OCI-LY7 (cell line): Measurements from ENCODE around the gene CAPRIN1. TPM values are rescaled to one million over a fixed set of nuclear protein-coding genes. Genes with fewer than 3 reads are reported as not detected.

ENCODE experiments used
- BruUV-seq: library from RNA; stranded (reverse); fragments of 400-500 nt; replicated peaks from 2 replicates; lab custom pipeline; 2021; lab: Mats Ljungman, UMichigan
- CTCF ChIA-PET: fragments of 300-600 bp; sonication (Branson Sonifier 250); formaldehyde crosslinking; loops from one replicate; lab custom pipeline; 2022; ENCODE audit warnings: antibody characterized with exemption; ENCODE audit not compliant: unreplicated experiment; lab: Charles Lee
- POLR2A ChIA-PET: fragments of 300-600 bp; sonication (Branson Sonifier 250); formaldehyde crosslinking; loops from one replicate; lab custom pipeline; 2022; ENCODE audit warnings: antibody characterized with exemption; lab: Charles Lee
- DNase-seq: peaks from one replicate; pipeline ENCODE4 v3.0.0-alpha.2; 2015; ENCODE audit warnings: low spot score
- H2AFZ ChIP-seq: fragments of 200-600 bp; sonication (generic), shearing (Covaris generic); 2 replicates; pipeline ENCODE4 v1.6.1; 2014; ENCODE audit warnings: mild to moderate bottlenecking, antibody characterized with exemption, low read length, moderate library complexity
- H3K27ac ChIP-seq: fragments of 200-600 bp; sonication (generic); 2 replicates; pipeline ENCODE4 v1.5.1; 2014; ENCODE audit warnings: mixed run types, low read depth, mild to moderate bottlenecking, moderate library complexity, low read length, inconsistent platforms; ENCODE audit not compliant: poor library complexity, severe bottlenecking
- H3K36me3 ChIP-seq: fragments of 200-600 bp; sonication (generic); 2 replicates; pipeline ENCODE4 v1.6.1; 2014; ENCODE audit warnings: mild to moderate bottlenecking, antibody characterized with exemption, low read length, moderate library complexity, mixed read lengths; ENCODE audit not compliant: insufficient read depth
- H3K4me1 ChIP-seq: fragments of 200-600 bp; sonication (generic); 2 replicates; pipeline ENCODE4 v1.5.1; 2014; ENCODE audit warnings: mild to moderate bottlenecking, low read length; ENCODE audit not compliant: insufficient read depth, poor library complexity, severe bottlenecking
- H3K4me2 ChIP-seq: fragments of 200-600 bp; sonication (generic); 2 replicates; pipeline ENCODE4 v1.6.1; 2014; ENCODE audit warnings: mild to moderate bottlenecking, low read length
- H3K4me3 ChIP-seq: fragments of 200-600 bp; sonication (generic); 2 replicates; pipeline ENCODE4 v1.5.1; 2014; ENCODE audit warnings: mild to moderate bottlenecking, low read depth, low read length; ENCODE audit not compliant: poor library complexity, severe bottlenecking
- H3K79me2 ChIP-seq: fragments of 200-600 bp; sonication (generic); 2 replicates; pipeline ENCODE4 v1.6.1; 2016; ENCODE audit warnings: low read depth, mild to moderate bottlenecking, low read length, moderate library complexity, mixed read lengths; ENCODE audit not compliant: insufficient read depth
- H3K9me2 ChIP-seq: fragments of 200-600 bp; sonication (generic); 2 replicates; pipeline ENCODE4 v1.6.1; 2016; ENCODE audit warnings: mild to moderate bottlenecking, low read length, mixed read lengths; ENCODE audit not compliant: insufficient read depth
- H3K9me3 ChIP-seq: fragments of 200-600 bp; sonication (generic); 2 replicates; pipeline ENCODE4 v1.6.1; 2014; ENCODE audit warnings: mild to moderate bottlenecking, mixed run types, low read length, mixed read lengths
- H4K20me1 ChIP-seq: fragments of 200-600 bp; sonication (generic); 2 replicates; pipeline ENCODE4 v1.6.1; 2014; ENCODE audit warnings: mild to moderate bottlenecking, antibody characterized with exemption, low read length, moderate library complexity, mixed read lengths; ENCODE audit not compliant: insufficient read depth
- EZH2phosphoT487 ChIP-seq: fragments of 200-600 bp; sonication (generic); IDR thresholded peaks from 2 replicates; pipeline ENCODE4 v1.6.1; 2018; ENCODE audit warnings: low read depth, borderline replicate concordance, mild to moderate bottlenecking, mixed run types, antibody characterized with exemption, low read length, moderate library complexity, mixed read lengths
- intact Hi-C: fragments of 100-400 bp; cut with micrococcal nuclease; formaldehyde crosslinking; loops from one replicate; pipeline ENCODE4 v1.10.0; 2022; ENCODE audit not compliant: unreplicated experiment
- total RNA-seq, 2 experiments: library from RNA; depleted of rRNA in 1 of 2; stranded (reverse); fragments of >200 nt in 1 of 2; shearing (Covaris generic) in 1 of 2; gene quantifications; 2 replicates each; pipeline ENCODE4 v1.2.3, GENCODE V29; 2014 to 2022
- TF ChIP-seq, protein P1 (sequence below): fragments of 200-600 bp; sonication (generic); conservative IDR thresholded peaks from 2 replicates; pipeline ENCODE4 v1.5.1; 2014; ENCODE audit warnings: mild to moderate bottlenecking, antibody characterized with exemption, low read length, moderate library complexity, mixed read lengths

Gene CAPRIN1
- total RNA-seq, 2 experiments from 2014 or later, result 259 to 286 TPM

DNA sequence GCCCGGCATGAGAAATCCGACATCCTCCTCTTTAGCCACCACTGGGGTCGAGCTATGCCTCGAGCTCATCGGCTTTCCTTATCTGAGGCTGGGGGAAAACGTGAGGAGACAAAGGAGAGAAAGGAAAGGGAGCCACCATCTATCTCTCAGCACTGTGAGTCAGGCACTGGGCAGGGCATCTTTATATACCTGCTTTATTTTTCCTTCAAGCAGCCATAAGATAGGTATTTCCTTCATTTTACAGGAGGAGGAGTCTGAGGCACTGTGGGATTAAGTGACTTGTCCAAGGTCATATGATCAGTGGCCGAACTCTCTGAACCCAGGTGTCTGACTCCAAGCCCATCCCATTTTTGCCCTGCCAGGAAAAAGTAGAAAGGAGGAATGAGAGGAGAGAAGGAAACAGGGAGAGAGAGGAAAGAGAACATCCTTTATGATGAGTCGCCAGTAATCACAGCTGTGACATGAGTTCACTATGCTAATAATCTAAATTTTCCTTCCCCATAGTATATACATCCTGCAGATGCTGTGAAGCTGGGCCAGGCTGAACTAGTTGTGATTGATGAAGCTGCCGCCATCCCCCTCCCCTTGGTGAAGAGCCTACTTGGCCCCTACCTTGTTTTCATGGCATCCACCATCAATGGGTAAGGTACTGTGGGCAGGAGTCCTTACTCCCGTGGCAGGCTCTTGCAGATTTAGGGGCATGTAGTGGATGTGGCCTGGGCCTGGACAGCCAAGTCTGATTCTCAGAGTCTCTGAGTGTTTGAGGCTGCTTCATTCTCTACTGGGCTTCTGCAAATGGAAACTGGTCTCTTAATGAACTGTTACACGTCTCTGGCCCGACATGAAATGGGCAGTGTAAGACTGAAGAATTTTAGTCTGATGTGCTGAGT lies 75.7 kb downstream of the CAPRIN1 start:
- Histone ChIP-seq H3K4me1 (no peaks in the 10 kb centered on the region), H3K9me2 (no peaks in the 10 kb centered on the region), H3K79me2 (no peaks in the 10 kb centered on the region), H4K20me1 (no peaks in the 10 kb centered on the region; the same call in 1 of the 2 replicates), H3K27ac (no peak overlapping the region), H3K9me3 (no peaks in the 10 kb centered on the region), H2AFZ (no peak overlapping the region), H3K36me3 (peaks cover 96% of the 10 kb centered on the region), H3K4me2 (no peak overlapping the region), H3K4me3 (no peak overlapping the region)
- no TSS peak for BruUV-seq
- no peak for TF ChIP-seq EZH2phosphoT487
- TF ChIP-seq, protein P1, sequence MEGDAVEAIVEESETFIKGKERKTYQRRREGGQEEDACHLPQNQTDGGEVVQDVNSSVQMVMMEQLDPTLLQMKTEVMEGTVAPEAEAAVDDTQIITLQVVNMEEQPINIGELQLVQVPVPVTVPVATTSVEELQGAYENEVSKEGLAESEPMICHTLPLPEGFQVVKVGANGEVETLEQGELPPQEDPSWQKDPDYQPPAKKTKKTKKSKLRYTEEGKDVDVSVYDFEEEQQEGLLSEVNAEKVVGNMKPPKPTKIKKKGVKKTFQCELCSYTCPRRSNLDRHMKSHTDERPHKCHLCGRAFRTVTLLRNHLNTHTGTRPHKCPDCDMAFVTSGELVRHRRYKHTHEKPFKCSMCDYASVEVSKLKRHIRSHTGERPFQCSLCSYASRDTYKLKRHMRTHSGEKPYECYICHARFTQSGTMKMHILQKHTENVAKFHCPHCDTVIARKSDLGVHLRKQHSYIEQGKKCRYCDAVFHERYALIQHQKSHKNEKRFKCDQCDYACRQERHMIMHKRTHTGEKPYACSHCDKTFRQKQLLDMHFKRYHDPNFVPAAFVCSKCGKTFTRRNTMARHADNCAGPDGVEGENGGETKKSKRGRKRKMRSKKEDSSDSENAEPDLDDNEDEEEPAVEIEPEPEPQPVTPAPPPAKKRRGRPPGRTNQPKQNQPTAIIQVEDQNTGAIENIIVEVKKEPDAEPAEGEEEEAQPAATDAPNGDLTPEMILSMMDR, result no peak
- intact Hi-C loops, result no loop called here
- CTCF ChIA-PET, result no interaction called here
- no peak for DNase-seq
- POLR2A ChIA-PET, result interaction anchor here (0.7 to 1.4 kb wide), 3 partner anchors 12 to 39 kb away, joined by 3 to 4 read pairs (median 3); no protein-coding TSS in a partner anchor

DNA sequence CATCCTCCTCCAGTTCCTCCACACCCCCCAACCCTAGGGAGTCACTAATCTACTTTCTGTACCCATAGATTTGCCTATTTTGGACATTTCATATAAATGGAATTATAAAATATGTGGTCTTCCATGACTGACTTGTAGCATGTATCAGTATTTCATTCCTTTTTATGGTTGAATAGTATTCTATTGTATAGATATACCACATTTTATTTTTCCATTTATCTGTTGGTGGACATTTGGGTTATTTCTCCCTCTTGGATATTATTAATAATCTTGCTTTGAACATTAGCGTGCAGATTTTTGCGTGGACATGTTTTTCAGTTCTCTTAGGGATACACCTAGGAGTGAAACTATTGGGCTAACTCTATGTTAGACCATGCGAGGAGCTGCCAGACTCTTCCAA lies 77.3 kb downstream of the CAPRIN1 start:
- no peak for DNase-seq
- no peak overlapping the region for H3K4me3 ChIP-seq
- no peaks in the 10 kb centered on the region for H3K9me2 ChIP-seq
- CTCF ChIA-PET, result no interaction called here
- H3K79me2 ChIP-seq, result no peaks in the 10 kb centered on the region
- H3K9me3 ChIP-seq, result no peaks in the 10 kb centered on the region
- intact Hi-C loops, result no loop called here
- no peak overlapping the region for H2AFZ ChIP-seq
- TF ChIP-seq EZH2phosphoT487, result no peak
- TF ChIP-seq, protein P1, result no peak
- no peak overlapping the region for H3K27ac ChIP-seq
- no peaks in the 10 kb centered on the region; the same call in 1 of the 2 replicates for H4K20me1 ChIP-seq
- BruUV-seq, result no TSS peak
- POLR2A ChIA-PET, result no interaction called here
- H3K4me1 ChIP-seq, result no peaks in the 10 kb centered on the region
- H3K4me2 ChIP-seq, result no peak overlapping the region
- H3K36me3 ChIP-seq, result peaks cover 96% of the 10 kb centered on the region
